Measurements from ENCODE around the gene CYFIP2. TPM values are rescaled to one million over a fixed set of nuclear protein-coding genes. Genes with fewer than 3 reads are reported as not detected.

The CYFIP2 gene
- total RNA-seq, 1 donor from 2014 or later = 36.6 TPM

DNA sequence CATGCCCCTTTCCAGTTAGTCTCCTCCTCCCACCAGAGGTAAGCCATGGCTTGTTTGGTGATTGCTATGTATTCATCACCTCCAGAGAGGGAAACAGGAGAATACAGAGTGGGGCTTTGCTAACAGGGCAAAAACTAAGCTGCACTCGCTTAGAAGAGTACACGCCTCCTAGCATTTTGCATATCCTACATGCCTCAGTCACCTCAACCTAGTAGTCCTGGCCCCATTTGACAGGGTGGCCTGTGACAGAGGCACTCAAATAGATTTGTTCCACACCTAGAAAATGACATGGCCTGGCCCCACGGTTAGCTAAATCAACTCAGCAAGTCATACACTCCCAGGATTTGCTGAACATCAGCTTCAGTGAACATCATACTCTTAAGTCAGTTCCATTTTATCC lies 90.7 kb downstream of the CYFIP2 start:
- no peak for ATAC-seq
- H3K27me3 ChIP-seq (ENCODE audit: low read depth) = no peaks in the 10 kb centered on the region
- no peaks in the 10 kb centered on the region for H3K4me1 ChIP-seq
- TF ChIP-seq, protein P1, sequence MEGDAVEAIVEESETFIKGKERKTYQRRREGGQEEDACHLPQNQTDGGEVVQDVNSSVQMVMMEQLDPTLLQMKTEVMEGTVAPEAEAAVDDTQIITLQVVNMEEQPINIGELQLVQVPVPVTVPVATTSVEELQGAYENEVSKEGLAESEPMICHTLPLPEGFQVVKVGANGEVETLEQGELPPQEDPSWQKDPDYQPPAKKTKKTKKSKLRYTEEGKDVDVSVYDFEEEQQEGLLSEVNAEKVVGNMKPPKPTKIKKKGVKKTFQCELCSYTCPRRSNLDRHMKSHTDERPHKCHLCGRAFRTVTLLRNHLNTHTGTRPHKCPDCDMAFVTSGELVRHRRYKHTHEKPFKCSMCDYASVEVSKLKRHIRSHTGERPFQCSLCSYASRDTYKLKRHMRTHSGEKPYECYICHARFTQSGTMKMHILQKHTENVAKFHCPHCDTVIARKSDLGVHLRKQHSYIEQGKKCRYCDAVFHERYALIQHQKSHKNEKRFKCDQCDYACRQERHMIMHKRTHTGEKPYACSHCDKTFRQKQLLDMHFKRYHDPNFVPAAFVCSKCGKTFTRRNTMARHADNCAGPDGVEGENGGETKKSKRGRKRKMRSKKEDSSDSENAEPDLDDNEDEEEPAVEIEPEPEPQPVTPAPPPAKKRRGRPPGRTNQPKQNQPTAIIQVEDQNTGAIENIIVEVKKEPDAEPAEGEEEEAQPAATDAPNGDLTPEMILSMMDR (IDR thresholded peaks at IDR 0.05) = no peak
- no peak overlapping the region for H3K4me3 ChIP-seq
- intact Hi-C loops (cut with DNase I) = no loop called here
- peaks cover 16% of the 10 kb centered on the region for H3K36me3 ChIP-seq
- no peak for DNase-seq
- H3K9me3 ChIP-seq = no peaks in the 10 kb centered on the region
- no peak overlapping the region for H3K27ac ChIP-seq

DNA sequence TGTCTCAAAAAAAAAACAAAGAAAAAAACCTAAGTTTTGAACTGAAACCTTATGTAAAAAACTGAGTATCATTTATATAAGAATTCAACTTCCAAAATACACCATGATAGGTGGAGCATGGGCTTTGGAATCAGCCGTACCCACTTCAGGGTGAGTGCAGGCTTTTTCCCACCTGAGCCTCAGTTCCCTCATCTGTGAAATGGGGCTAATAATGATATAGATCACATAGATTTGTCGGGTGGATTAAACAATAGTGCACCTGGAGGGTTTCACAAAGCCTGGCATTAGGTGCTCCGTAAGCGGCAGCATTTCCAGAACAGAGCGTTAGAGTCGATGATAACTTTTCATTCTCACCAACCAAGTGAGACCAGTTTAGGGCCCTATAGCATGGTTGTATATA lies 91.9 kb downstream of the CYFIP2 start:
- intact Hi-C loops (cut with DNase I) = no loop called here

DNA sequence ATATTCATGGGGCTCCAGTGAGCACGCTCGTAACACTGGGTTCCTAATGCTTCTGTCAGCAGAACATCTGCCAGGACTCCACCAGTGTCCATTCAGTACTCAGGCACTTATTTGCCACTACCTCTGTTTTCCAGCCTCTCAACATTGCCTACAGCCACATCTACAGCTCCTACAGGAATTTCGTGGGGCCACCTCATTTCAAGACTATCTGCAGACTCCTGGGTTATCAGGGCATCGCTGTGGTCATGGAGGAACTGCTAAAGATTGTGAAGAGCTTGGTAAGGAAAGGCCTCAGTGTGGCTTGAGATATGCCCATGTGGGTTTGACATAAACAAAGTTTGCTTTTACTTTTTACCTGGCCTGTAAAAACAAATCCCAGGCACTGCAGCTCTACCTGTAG lies 92.9 kb downstream of the CYFIP2 start:
- TF ChIP-seq, protein P1 (IDR thresholded peaks at IDR 0.05) = no peak
- no peak overlapping the region for H3K27ac ChIP-seq
- no peak for ATAC-seq
- DNase-seq = no peak
- peaks cover 34% of the 10 kb centered on the region for H3K36me3 ChIP-seq
- intact Hi-C loops (cut with DNase I) = no loop called here
- H3K4me3 ChIP-seq = no peak overlapping the region
- no peaks in the 10 kb centered on the region for H3K4me1 ChIP-seq
- no peaks in the 10 kb centered on the region for H3K27me3 ChIP-seq (ENCODE audit: low read depth)
- no peaks in the 10 kb centered on the region for H3K9me3 ChIP-seq

More for the DNA sequence above, 91.9 kb downstream of the CYFIP2 start:
- Histone ChIP-seq H3K27ac (no peak overlapping the region), H3K4me3 (no peak overlapping the region), H3K9me3 (no peaks in the 10 kb centered on the region), H3K4me1 (no peaks in the 10 kb centered on the region), H3K36me3 (peaks cover 25% of the 10 kb centered on the region), H3K27me3 (ENCODE audit: low read depth) (no peaks in the 10 kb centered on the region)
- no peak for DNase-seq
- TF ChIP-seq, protein P1 (IDR thresholded peaks at IDR 0.05) = no peak
- no peak for ATAC-seq

DNA sequence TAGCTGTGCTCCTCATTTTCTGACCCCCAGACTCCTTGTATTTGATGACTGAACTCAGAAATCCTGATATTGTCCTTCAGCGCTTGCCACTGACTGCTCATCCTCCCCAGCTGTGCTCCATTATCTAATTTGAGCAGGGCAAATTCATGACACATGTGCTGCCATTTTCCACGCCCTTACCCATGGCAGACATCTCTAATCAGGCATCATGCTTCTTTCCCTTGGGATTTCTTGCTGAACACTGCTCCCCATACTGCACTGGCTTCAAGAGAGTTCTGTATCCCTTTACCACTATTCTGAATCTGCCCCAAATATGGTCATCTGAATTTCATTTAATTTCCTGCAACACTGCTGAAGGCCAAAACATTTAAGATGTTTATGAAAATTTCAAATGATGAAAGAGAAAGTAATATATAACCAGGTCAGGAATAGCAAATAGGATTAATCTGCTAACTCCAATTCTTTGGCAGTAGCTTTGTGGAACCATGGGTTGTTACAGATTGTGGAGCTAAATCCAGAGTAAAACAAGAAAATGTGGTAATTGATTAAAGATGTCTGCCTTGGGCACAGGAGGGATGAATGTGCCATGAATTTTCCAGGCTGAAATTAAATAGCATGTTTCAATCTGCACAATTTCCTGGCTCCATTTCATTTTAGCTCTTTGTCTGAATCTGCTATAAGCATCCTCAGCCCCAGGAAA lies 93.6 kb downstream of the CYFIP2 start:
- Histone ChIP-seq H3K9me3 (no peaks in the 10 kb centered on the region), H3K27ac (no peak overlapping the region), H3K4me3 (no peak overlapping the region), H3K36me3 (peaks cover 38% of the 10 kb centered on the region), H3K4me1 (no peaks in the 10 kb centered on the region), H3K27me3 (ENCODE audit: low read depth) (no peaks in the 10 kb centered on the region)
- TF ChIP-seq, protein P1 (IDR thresholded peaks at IDR 0.05) = no peak
- ATAC-seq (no peak), DNase-seq (no peak)
- intact Hi-C loops (cut with DNase I) = no loop called here

DNA sequence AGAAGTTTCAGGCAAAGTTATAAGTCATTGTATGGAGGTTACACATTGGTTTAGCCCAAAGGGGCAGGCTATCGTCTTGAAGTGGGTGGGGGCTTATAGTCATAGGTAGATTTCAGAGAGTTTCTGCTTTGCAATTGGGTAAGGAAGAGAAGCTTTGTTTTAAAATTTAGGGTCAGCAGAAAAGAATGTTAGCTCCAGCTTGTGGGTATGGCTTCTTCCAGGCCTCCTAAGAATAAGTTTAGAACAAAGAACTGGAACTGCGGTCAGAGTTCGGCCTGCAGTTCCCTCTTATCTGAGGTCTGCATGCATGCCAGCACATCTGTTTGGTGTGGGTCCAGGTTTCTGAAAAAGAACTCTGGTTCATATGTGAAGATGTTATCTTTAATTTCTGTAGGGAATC lies 96.1 kb downstream of the CYFIP2 start:
- intact Hi-C loops (cut with DNase I) = no loop called here
- no peaks in the 10 kb centered on the region for H3K9me3 ChIP-seq
- DNase-seq (no peak), ATAC-seq (no peak)
- TF ChIP-seq, protein P1 (IDR thresholded peaks at IDR 0.05) = no peak
- H3K27me3 ChIP-seq (ENCODE audit: low read depth) = no peaks in the 10 kb centered on the region
- H3K4me1 ChIP-seq = no peaks in the 10 kb centered on the region
- H3K4me3 ChIP-seq = no peak overlapping the region
- no peak overlapping the region for H3K27ac ChIP-seq
- H3K36me3 ChIP-seq = peaks cover 41% of the 10 kb centered on the region

Data from lower lobe of right lung (tissue), 2 donors.